Liver (tissue), 3 donors: ENCODE data around the gene KRT34.

Experiments
- CTCF ChIP-seq: fragments of 150-350 bp; IDR thresholded peaks from 2 replicates; pipeline ENCODE4 v1.5.1; 2017; ENCODE audit warnings: improper control_type of control experiment, low read depth, low read length; ENCODE audit not compliant: missing input control
- FOXA1 ChIP-seq: IDR thresholded peaks from 2 replicates; pipeline ENCODE4 v1.6.1; 2016; ENCODE audit warnings: antibody characterized with exemption
- HNF4A ChIP-seq, 2 donors: conservative IDR thresholded peaks; 2 replicates each; pipeline ENCODE4 v1.6.1; 2016; ENCODE audit warnings: antibody characterized with exemption in 2 of 2, mild to moderate bottlenecking in 2 of 2
- JUND ChIP-seq, 2 donors: IDR thresholded peaks; 2 replicates each; pipeline ENCODE4 v1.6.1; 2016; ENCODE audit warnings: antibody characterized with exemption in 2 of 2
- RAD21 ChIP-seq, 2 donors: IDR thresholded peaks; 2 replicates each; pipeline ENCODE4 v1.6.1; 2016; ENCODE audit warnings: antibody characterized with exemption in 2 of 2, mild to moderate bottlenecking in 2 of 2
- RXRA ChIP-seq, 2 donors: IDR thresholded peaks; 2 replicates each; pipeline ENCODE4 v1.6.1; 2017 to 2018; ENCODE audit warnings: antibody characterized with exemption in 2 of 2, mild to moderate bottlenecking in 1 of 2
- TAF1 ChIP-seq: conservative IDR thresholded peaks from 2 replicates; pipeline ENCODE4 v1.6.1; 2016; ENCODE audit warnings: antibody characterized with exemption, mild to moderate bottlenecking
- YY1 ChIP-seq: IDR thresholded peaks from 2 replicates; pipeline ENCODE4 v1.6.1; 2016; ENCODE audit warnings: antibody characterized with exemption, mild to moderate bottlenecking
- donor health status: healthy.
- donor health status: healthy.

DNA sequence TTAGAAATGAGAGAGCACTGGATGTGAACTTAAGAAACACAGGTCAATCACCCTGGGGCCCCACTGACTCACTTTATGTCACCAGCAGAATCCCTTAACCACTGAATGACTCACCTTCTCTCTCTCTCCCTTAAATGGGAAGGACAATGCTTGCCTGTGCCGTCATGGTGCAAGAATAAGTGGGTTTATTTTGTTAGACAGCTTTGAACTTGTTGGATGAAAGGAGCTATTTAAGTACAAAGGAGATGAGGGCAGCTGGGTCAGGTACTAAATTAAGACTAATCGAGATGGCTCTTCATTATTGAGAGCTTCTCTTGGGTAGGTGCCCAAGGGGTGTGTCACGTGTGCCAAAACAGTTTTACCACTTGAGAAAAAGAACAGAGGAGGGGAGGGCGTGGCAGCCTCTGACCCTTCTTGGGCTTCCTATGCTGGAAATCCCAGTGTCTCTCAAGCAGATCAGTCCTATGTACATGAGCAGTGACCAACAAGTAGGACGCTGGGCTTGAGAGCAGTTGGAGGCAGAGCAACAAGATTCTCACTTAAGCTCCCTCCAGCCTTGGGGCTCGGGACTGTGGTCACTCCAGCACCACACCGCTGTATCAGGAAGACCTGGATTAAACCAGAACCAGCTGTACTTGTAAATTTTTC, 22.0 kb upstream of the KRT34 start:
- TF ChIP-seq CTCF: no peak
- no peak for TF ChIP-seq FOXA1
- TF ChIP-seq RAD21 (IDR thresholded peaks at IDR 0.05): no peak
- TF ChIP-seq HNF4A (conservative IDR thresholded peaks at IDR 0.05): no peak
- no peak for TF ChIP-seq JUND (IDR thresholded peaks at IDR 0.05)
- no peak for TF ChIP-seq TAF1
- TF ChIP-seq YY1: no peak
- TF ChIP-seq RXRA (IDR thresholded peaks at IDR 0.05): no peak
